ACHN (cell line): ENCODE results near the gene OR2Y1.
"Not testable (repeated sequence)": the region's sequence is repeated elsewhere in the genome, so short reads cannot be mapped to it uniquely, and the experiment has no call there.

Experiments
- DNase-seq: peaks from one replicate; pipeline ENCODE4 v3.0.0-alpha.2; 2015
- in situ Hi-C: cut with HindIII; loops from 2 replicates; pipeline ENCODE4 v1.10.0; 2017; ENCODE audit warnings: low sequenced_read_pairs, low pct_ligation_motif_present, low pct_unique_long_range_greater_than_20kb

OR2Y1 gene

DNA sequence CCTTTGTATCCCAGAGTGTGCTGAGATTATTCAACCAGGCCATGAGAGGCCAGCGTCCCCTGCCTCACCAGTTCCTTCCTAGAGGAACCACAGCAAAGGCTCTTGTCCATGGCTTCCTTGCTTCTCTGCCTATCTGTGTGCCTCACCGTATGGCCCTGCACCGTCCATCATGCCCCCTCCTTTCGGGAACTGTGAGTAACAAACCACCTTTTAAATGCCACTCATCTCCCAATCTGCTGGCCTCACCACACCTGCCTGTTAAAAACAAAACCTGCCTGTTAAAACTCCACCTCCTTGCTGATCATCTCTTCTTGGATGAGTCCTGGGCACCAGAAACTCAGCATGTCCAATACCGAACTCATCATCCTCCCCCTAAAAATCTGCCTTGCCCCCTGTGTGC is 4.4 kb upstream of the OR2Y1 start:
- no peak for DNase-seq
- in situ Hi-C loops = no loop called here

DNA sequence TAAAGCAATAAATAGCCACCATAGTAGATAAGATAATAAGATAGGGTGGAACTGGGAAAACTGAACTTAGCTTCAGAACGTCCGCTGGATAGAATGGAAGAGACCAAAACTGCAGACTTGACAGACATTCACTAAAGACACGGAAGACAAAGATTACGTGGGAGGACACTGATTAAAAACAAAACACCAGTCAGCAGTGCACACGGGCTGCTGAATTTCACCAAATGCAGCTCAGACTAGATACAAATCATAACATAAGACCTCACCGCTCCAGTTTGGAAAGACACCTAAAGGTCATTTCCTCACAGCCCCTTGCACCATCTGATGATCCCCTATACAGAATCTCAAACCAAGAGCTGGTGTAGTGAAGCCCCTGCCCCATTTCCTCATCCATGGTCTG is 2.9 kb upstream of the OR2Y1 start:
- in situ Hi-C loops = no loop called here
- DNase-seq = no peak

DNA sequence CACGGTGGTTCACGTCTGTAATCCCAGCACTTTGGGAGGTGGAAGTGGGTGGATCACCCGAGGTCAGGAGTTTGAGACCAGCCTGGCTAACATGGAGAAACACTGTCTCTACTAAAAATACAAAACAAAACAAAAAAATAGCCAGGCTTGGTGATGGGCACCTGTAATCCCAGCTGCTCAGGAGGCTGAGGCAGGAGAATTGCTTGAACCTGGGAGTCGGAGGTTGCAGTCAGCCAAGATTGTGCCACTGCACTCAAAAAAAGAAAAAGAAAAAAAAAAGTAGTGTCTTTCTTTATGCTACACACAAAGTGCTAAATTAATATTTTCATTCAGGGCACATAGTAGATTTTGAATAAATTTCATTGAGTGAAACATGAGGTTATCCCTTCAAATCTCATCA is 1.1 kb upstream of the OR2Y1 start:
- DNase-seq, in situ Hi-C loops: not testable (repeated sequence)

DNA sequence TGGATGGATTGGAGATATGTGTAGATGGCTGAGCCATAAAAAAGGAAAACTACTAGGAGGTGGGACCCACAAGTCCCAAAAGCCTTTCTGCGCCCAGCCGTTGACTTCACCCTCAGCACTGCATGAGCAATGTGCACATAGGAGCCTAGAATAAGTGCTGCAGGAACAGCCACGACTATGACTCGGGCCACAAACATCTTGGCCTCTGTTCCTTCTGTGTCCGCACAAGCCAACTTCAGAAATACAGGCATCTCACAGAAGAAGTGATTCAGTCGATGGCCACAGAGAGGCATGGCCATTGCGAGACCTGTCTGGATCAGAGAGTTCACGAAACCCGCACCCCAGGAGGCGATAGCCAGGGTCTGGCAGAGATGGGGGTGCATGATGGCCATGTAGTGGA is 587 bp downstream of the OR2Y1 start:
- no peak for DNase-seq

GRCh38 chr5:180736536-180736935 is 3.3 kb downstream of the OR2Y1 start:
- in situ Hi-C loops = no loop called here
- DNase-seq = no peak

More for the DNA sequence above, 587 bp downstream of the OR2Y1 start:
- in situ Hi-C loops = no loop called here

DNA sequence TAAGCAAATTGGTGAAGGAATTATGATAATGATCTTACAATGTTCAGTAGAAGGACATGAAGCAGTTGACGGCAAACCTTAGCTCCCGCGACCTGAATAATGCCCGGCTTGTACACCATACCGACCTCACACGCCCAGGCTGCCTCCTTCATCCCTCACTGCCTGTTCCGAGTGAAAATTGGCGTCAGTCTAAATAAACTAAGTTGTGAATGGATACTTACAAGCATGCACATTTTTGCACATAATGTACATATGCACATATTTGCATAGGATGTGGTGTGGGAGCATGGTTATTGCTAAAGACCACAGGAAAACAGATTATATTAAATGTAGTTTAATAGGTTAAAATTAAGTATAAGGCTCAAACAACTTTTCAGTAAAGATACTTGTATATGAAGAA is 14.9 kb downstream of the OR2Y1 start:
- in situ Hi-C loops = no loop called here
- DNase-seq = no peak

DNA sequence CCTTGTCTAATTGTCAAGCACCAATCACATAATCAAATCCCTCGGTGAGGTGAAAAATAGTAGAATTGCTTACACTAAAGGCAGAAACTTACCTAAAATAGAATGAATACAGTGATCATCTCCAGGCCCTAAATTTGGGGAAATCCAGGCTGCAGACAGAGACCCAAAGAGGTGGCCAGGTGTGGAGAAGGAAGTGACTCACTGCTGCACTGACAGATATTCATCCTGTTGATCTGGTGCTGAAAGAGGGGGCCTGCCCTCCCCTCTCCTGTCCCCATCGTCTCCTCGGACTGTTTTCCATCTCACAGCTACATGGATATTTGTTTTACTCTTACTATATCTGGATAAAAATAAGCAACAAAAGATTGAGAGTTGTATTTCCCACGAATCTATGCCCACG is 15.9 kb downstream of the OR2Y1 start:
- no peak for DNase-seq
- in situ Hi-C loops = no loop called here

DNA sequence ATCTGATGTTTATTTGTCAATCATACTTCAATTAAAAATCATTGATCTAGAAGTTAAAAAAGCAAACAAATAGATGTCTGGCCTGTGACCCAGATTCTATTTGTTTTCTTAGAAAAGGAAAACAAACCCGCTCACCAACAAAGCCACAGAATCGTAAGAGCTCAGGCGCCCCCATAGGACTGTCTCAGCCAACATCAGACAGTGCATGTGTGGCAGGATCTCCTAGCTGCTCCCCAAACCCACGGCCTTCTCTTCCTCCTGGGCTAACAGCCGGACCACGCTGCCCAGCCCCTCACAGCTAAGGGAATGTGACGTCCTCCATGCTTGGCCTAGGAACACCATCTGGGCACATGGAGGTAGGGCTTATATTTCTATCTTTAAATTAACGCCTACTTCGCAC is 19.4 kb downstream of the OR2Y1 start:
- DNase-seq = no peak
- in situ Hi-C loops = no loop called here

DNA sequence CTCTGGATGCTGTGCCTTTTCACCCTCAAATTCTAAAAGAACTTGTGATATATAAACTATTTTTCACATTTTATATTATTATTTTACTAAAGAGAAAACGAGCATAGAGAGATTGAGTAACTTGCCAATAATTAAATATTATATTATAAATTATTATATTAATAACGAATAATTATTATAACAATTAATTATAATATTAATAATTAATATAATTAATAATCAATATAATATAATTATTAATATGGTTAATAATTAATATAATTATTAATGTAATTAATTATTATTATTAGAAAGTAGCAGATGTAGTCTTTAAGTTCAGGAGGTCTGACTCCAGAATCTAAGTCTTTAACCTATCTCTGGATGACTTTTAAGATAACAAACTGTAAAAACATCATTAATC is 20.1 kb downstream of the OR2Y1 start:
- DNase-seq = no peak
- in situ Hi-C loops = no loop called here

- in situ Hi-C loops = no loop called here
- peak; percentile 26 for DNase-seq
Measured at GRCh38 chr5:180718810-180719453, 20.9 kb downstream of the OR2Y1 start.

- in situ Hi-C loops = no loop called here
- DNase-seq = no peak
Measured at GRCh38 chr5:180717989-180718388, 21.9 kb downstream of the OR2Y1 start.

- in situ Hi-C loops = no loop called here
- DNase-seq = peak; percentile 9
Measured at GRCh38 chr5:180704362-180704761, 35.5 kb downstream of the OR2Y1 start.

- no peak for DNase-seq
- in situ Hi-C loops = no loop called here
Measured at GRCh38 chr5:180703912-180704311, 35.9 kb downstream of the OR2Y1 start.

GRCh38 chr5:180703371-180703770 is 36.5 kb downstream of the OR2Y1 start:
- DNase-seq, in situ Hi-C loops: not testable (repeated sequence)

- in situ Hi-C loops, DNase-seq: not testable (repeated sequence)
Measured at GRCh38 chr5:180700440-180700839, 39.4 kb downstream of the OR2Y1 start.

GRCh38 chr5:180699042-180699441 is 40.8 kb downstream of the OR2Y1 start:
- in situ Hi-C loops = no loop called here
- no peak for DNase-seq

- no peak for DNase-seq
- in situ Hi-C loops = no loop called here
Measured at GRCh38 chr5:180696116-180696515, 43.7 kb downstream of the OR2Y1 start.

- DNase-seq = no peak
- in situ Hi-C loops = no loop called here
Measured at GRCh38 chr5:180692429-180692828, 47.4 kb downstream of the OR2Y1 start.

- DNase-seq = no peak
- in situ Hi-C loops = no loop called here
Measured at GRCh38 chr5:180691046-180691445, 48.8 kb downstream of the OR2Y1 start.

DNA sequence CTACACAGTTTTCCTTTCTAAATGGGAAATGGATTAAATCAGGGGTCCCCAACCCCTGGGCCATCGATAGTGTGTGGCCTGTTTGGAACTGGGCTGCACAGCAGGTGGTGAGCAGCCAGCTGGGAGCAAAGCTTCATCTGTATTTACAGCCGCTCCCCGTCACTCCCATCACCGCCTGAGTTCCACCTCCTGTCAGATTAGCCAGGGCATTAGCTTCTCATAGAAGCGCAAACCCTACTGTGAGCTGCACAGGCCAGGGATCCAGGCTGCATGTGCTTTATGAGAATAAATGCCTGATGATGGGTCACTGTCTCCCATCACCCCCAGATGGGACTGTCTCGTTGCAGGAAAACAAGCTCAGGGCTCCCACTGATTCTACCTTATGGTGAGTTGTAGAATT is 49.3 kb downstream of the OR2Y1 start:
- DNase-seq = no peak
- in situ Hi-C loops = no loop called here

- in situ Hi-C loops = no loop called here
- no peak for DNase-seq
Measured at GRCh38 chr5:180689775-180690174, 50.1 kb downstream of the OR2Y1 start.
